Endothelial cell of hepatic sinusoid (primary cell): ENCODE measurements around the gene HTR6.
"Not testable (repeated sequence)": the region's sequence is repeated elsewhere in the genome, so short reads cannot be mapped to it uniquely, and the experiment has no call there.

Source experiments
- in situ Hi-C: cut with HindIII; loops from 2 replicates; pipeline ENCODE4 v1.10.0; 2017; ENCODE audit warnings: low sequenced_read_pairs

Gene HTR6

GRCh38 chr1:19664453-19665185 lies at the start of gene HTR6:
HTR6 (plus strand) TSS chr1:19664875; CDS start chr1:19665754, 879 bp downstream.
- in situ Hi-C loops: loop anchor here (5.0 kb wide), 2 partner anchors 43 to 98 kb away; no protein-coding TSS in a partner anchor

GRCh38 chr1:19615438-19615837 lies 49.2 kb upstream of the HTR6 start:
- in situ Hi-C loops: no loop called here

- in situ Hi-C loops: no loop called here
Observed at GRCh38 chr1:19616489-19616888, 48.2 kb upstream of the HTR6 start.

- in situ Hi-C loops: no loop called here
Observed at GRCh38 chr1:19617376-19617775, 47.3 kb upstream of the HTR6 start.

- in situ Hi-C loops: no loop called here
Observed at GRCh38 chr1:19618428-19618827, 46.2 kb upstream of the HTR6 start.

- in situ Hi-C loops: no loop called here
Observed at GRCh38 chr1:19619697-19620384, 44.8 kb upstream of the HTR6 start.

GRCh38 chr1:19620786-19621185 lies 43.9 kb upstream of the HTR6 start:
- in situ Hi-C loops: no loop called here

- in situ Hi-C loops: no loop called here
Observed at GRCh38 chr1:19621274-19621950, 43.3 kb upstream of the HTR6 start.

GRCh38 chr1:19622204-19622603 lies 42.5 kb upstream of the HTR6 start:
- in situ Hi-C loops: no loop called here

GRCh38 chr1:19623523-19623922 lies 41.2 kb upstream of the HTR6 start:
- in situ Hi-C loops: no loop called here

GRCh38 chr1:19625291-19625937 lies 39.3 kb upstream of the HTR6 start:
- in situ Hi-C loops: loop anchor here (5.0 kb wide), 3 partner anchors 43 to 298 kb away; partner anchors contain the start of gene CAPZB

- in situ Hi-C loops: loop anchor here (5.0 kb wide), 3 partner anchors 47 to 302 kb away; partner anchors contain the start of gene CAPZB
Observed at GRCh38 chr1:19628879-19629278, 35.8 kb upstream of the HTR6 start.

- in situ Hi-C loops: loop anchor here (5.0 kb wide), 3 partner anchors 47 to 302 kb away; partner anchors contain the start of gene CAPZB
Observed at GRCh38 chr1:19629357-19629756, 35.3 kb upstream of the HTR6 start.

GRCh38 chr1:19630192-19630591 lies 34.5 kb upstream of the HTR6 start:
- in situ Hi-C loops: not testable (repeated sequence)

GRCh38 chr1:19630720-19631395 lies 33.8 kb upstream of the HTR6 start:
- in situ Hi-C loops: no loop called here

- in situ Hi-C loops: no loop called here
Observed at GRCh38 chr1:19632211-19632610, 32.5 kb upstream of the HTR6 start.

GRCh38 chr1:19633106-19633505 lies 31.6 kb upstream of the HTR6 start:
- in situ Hi-C loops: no loop called here

- in situ Hi-C loops: not testable (repeated sequence)
Observed at GRCh38 chr1:19635064-19635463, 29.6 kb upstream of the HTR6 start.

GRCh38 chr1:19635646-19636045 lies 29.0 kb upstream of the HTR6 start:
- in situ Hi-C loops: no loop called here

GRCh38 chr1:19636065-19636464 lies 28.6 kb upstream of the HTR6 start:
- in situ Hi-C loops: no loop called here
